CD14-positive monocyte (primary cell): ENCODE data around the gene L3MBTL4. TPM values are rescaled to one million over a fixed set of nuclear protein-coding genes. Genes with fewer than 3 reads are reported as not detected.
A peak's percentile ranks its signal among the peaks of the same experiment; 100 is the strongest.

Source experiments
- DNase-seq, 3 donors: peaks; one replicate each; pipeline ENCODE4 v3.0.0-alpha.2; 2011 to 2022
- H2AFZ ChIP-seq: 2 replicates; pipeline ENCODE4 v1.6.0; 2012; ENCODE audit warnings: mild to moderate bottlenecking, low read depth, low read length, inconsistent platforms; ENCODE audit not compliant: insufficient read depth, poor library complexity, severe bottlenecking
- H3K27ac ChIP-seq, 2 donors: 1 replicate in 1 of 2; 2 replicates in 1 of 2; pipeline ENCODE4 v1.5.1; 2012 to 2013; ENCODE audit warnings: low read length in 2 of 2, control low read depth in 1 of 2, inconsistent platforms in 1 of 2, low read depth in 1 of 2, mild to moderate bottlenecking in 1 of 2
- H3K27me3 ChIP-seq, 2 donors: one replicate each; pipeline versions ENCODE4 v1.6.0 to v1.6.1; 2011 to 2013; ENCODE audit warnings: low read length in 2 of 2; ENCODE audit not compliant: control insufficient read depth in 2 of 2, insufficient read depth in 2 of 2
- H3K36me3 ChIP-seq, 2 donors: replicated peaks in 1 of 2; 1 replicate in 1 of 2; 2 replicates in 1 of 2; pipeline versions ENCODE4 v1.5.1 to v1.6.1; 2012 to 2013; ENCODE audit warnings: low read length in 2 of 2, control low read depth in 1 of 2, inconsistent platforms in 1 of 2, mild to moderate bottlenecking in 1 of 2; ENCODE audit not compliant: insufficient read depth in 2 of 2, control insufficient read depth in 1 of 2
- H3K4me1 ChIP-seq, 2 donors: 1 replicate in 1 of 2; 2 replicates in 1 of 2; pipeline versions ENCODE4 v1.5.1 to v1.6.1; 2012 to 2013; ENCODE audit warnings: low read length in 2 of 2, control low read depth in 1 of 2, inconsistent platforms in 1 of 2, mild to moderate bottlenecking in 1 of 2, moderate library complexity in 1 of 2; ENCODE audit not compliant: insufficient read depth in 2 of 2, control insufficient read depth in 1 of 2
- H3K4me2 ChIP-seq: replicated peaks from 2 replicates; pipeline ENCODE3; 2012; ENCODE audit warnings: low read length, moderate library complexity, mild to moderate bottlenecking; ENCODE audit not compliant: poor library complexity, severe bottlenecking; ENCODE audit errors: extremely low read depth
- H3K4me3 ChIP-seq, 3 experiments: fragments of 200-600 bp in 1 of 3; sonication (generic) in 1 of 3; replicated peaks in 1 of 3; 1 replicate in 2 of 3; 2 replicates in 1 of 3; pipeline ENCODE4 v1.5.1; 2011 to 2013; ENCODE audit warnings: low read length in 3 of 3, mild to moderate bottlenecking in 3 of 3, control low read depth in 2 of 3, low read depth in 2 of 3, inconsistent platforms in 1 of 3, moderate library complexity in 1 of 3
- H3K79me2 ChIP-seq: 2 replicates; pipeline ENCODE4 v1.6.0; 2012; ENCODE audit warnings: mild to moderate bottlenecking, control low read depth, inconsistent platforms, low read length, moderate library complexity; ENCODE audit not compliant: insufficient read depth
- H3K9ac ChIP-seq: 2 replicates; pipeline ENCODE4 v1.6.0; 2017; ENCODE audit warnings: low read length, mild to moderate bottlenecking; ENCODE audit not compliant: insufficient read depth, poor library complexity, severe bottlenecking
- H3K9me3 ChIP-seq, 2 donors: replicated peaks in 1 of 2; 1 replicate in 1 of 2; 2 replicates in 1 of 2; pipeline versions ENCODE4 v1.5.1 to v1.6.1; 2012 to 2013; ENCODE audit warnings: low read length in 2 of 2, control low read depth in 1 of 2; ENCODE audit not compliant: control insufficient read depth in 1 of 2, insufficient read depth in 1 of 2
- H4K20me1 ChIP-seq: 2 replicates; pipeline ENCODE4 v1.6.0; 2012; ENCODE audit warnings: mild to moderate bottlenecking, low read length, control low read depth, moderate library complexity; ENCODE audit not compliant: insufficient read depth
- H3K27ac Mint-ChIP-seq, 7 donors: one replicate each; pipeline ENCODE4 v1.8.0; 2020; ENCODE audit warnings: mild to moderate bottlenecking in 7 of 7, mixed read lengths in 7 of 7, moderate library complexity in 6 of 7, inconsistent platforms in 2 of 7
- H3K27me3 Mint-ChIP-seq, 3 donors: one replicate each; pipeline ENCODE4 v1.8.0; 2021 to 2022; ENCODE audit warnings: low read depth in 3 of 3, mild to moderate bottlenecking in 3 of 3, mixed read lengths in 3 of 3, moderate library complexity in 3 of 3, inconsistent platforms in 1 of 3
- H3K36me3 Mint-ChIP-seq, 2 donors: one replicate each; pipeline ENCODE4 v1.8.0; 2020; ENCODE audit warnings: mixed read lengths in 2 of 2, inconsistent platforms in 1 of 2, mild to moderate bottlenecking in 1 of 2
- H3K4me1 Mint-ChIP-seq: one replicate; pipeline ENCODE4 v1.8.0; 2020; ENCODE audit warnings: mild to moderate bottlenecking, mixed read lengths
- H3K4me3 Mint-ChIP-seq, 2 donors: one replicate each; pipeline ENCODE4 v1.8.0; 2020; ENCODE audit warnings: mild to moderate bottlenecking in 2 of 2, mixed read lengths in 2 of 2, moderate library complexity in 1 of 2
- H3K9me3 Mint-ChIP-seq, 7 donors: one replicate each; pipeline ENCODE4 v1.8.0; 2020 to 2022; ENCODE audit warnings: mixed read lengths in 7 of 7, mild to moderate bottlenecking in 6 of 7, moderate library complexity in 6 of 7, inconsistent platforms in 2 of 7
- WGBS: methylation state at CpG from one replicate; pipeline ENCODE4 v1.1.5; 2013; ENCODE audit warnings: missing lambda C conversion rate; ENCODE audit not compliant: insufficient coverage; 5-methylcytosine and 5-hydroxymethylcytosine counted together
- intact Hi-C, 2 donors: fragments of 100-400 bp; cut with micrococcal nuclease; formaldehyde crosslinking; loops; one replicate each; pipeline versions ENCODE4 v1.15.0 to v1.15.1; 2023
- polyA plus RNA-seq, 3 donors: library from polyadenylated mRNA; depleted of rRNA in 1 of 3; unstranded in 2 of 3; stranded (reverse) in 1 of 3; fragments of 300-500 nt in 2 of 3; fragments of >200 nt in 1 of 3; fragmentation: Illumina TruSeq in 2 of 3; gene quantifications; 1 replicate in 2 of 3; 2 replicates in 1 of 3; pipeline ENCODE4 v1.2.3, GENCODE V29; 2012 to 2021
- TF ChIP-seq, protein P1 (sequence below): fragments of 200-600 bp; IDR thresholded peaks from one replicate; pipeline ENCODE4 v1.8.0; 2022; ENCODE audit warnings: antibody characterized with exemption, mild to moderate bottlenecking

The L3MBTL4 gene
- polyA plus RNA-seq, 3 donors: 0.55 to 1.2 (median 0.72) TPM

DNA sequence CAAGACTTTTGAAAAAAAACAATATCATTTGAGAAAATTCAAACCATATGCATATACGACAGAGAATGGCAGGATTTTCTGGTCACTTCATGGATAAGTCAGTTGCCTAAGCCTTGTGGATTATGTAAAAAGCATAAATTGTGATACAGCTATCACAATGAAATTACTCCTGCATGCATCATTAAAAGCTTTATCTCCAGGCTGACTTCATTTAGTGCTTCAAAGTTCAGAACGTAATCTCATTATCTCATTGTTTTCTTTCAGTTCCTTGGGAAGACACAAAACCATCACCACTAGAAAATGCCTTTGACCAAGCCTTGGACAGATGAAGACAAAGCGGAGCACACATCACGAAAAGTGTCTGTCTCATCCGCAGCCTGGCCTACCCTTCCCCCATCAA is 57.0 kb downstream of the L3MBTL4 start:
- DNase-seq: no peak
- peaks cover 3% of the 10 kb centered on the region for H3K4me1 Mint-ChIP-seq
- no peak overlapping the region for H3K27ac Mint-ChIP-seq
- peaks cover 0 to 5% (median 0%) of the 10 kb centered on the region in 7 donors for H3K9me3 Mint-ChIP-seq
- Histone ChIP-seq H3K36me3 (no peaks in the 10 kb centered on the region), H3K9me3 (no peaks in the 10 kb centered on the region), H3K4me1 (no peaks in the 10 kb centered on the region), H3K27me3 (no peaks in the 10 kb centered on the region), H3K4me3 (no peak overlapping the region), H3K79me2 (no peaks in the 10 kb centered on the region), H3K9ac (no peak overlapping the region), H4K20me1 (no peaks in the 10 kb centered on the region), H3K27ac (no peak overlapping the region), H2AFZ (no peak overlapping the region), H3K4me2 (no peak overlapping the region)
- TF ChIP-seq, protein P1, sequence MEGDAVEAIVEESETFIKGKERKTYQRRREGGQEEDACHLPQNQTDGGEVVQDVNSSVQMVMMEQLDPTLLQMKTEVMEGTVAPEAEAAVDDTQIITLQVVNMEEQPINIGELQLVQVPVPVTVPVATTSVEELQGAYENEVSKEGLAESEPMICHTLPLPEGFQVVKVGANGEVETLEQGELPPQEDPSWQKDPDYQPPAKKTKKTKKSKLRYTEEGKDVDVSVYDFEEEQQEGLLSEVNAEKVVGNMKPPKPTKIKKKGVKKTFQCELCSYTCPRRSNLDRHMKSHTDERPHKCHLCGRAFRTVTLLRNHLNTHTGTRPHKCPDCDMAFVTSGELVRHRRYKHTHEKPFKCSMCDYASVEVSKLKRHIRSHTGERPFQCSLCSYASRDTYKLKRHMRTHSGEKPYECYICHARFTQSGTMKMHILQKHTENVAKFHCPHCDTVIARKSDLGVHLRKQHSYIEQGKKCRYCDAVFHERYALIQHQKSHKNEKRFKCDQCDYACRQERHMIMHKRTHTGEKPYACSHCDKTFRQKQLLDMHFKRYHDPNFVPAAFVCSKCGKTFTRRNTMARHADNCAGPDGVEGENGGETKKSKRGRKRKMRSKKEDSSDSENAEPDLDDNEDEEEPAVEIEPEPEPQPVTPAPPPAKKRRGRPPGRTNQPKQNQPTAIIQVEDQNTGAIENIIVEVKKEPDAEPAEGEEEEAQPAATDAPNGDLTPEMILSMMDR: no peak
- intact Hi-C loops: no loop called here
- WGBS: 100% methylated on average over 1 of the region's 5 CpGs
- H3K4me3 Mint-ChIP-seq: no peak overlapping the region
- peaks cover 0 to 2% (median 0%) of the 10 kb centered on the region in 3 donors for H3K27me3 Mint-ChIP-seq
- no peaks in the 10 kb centered on the region for H3K36me3 Mint-ChIP-seq

DNA sequence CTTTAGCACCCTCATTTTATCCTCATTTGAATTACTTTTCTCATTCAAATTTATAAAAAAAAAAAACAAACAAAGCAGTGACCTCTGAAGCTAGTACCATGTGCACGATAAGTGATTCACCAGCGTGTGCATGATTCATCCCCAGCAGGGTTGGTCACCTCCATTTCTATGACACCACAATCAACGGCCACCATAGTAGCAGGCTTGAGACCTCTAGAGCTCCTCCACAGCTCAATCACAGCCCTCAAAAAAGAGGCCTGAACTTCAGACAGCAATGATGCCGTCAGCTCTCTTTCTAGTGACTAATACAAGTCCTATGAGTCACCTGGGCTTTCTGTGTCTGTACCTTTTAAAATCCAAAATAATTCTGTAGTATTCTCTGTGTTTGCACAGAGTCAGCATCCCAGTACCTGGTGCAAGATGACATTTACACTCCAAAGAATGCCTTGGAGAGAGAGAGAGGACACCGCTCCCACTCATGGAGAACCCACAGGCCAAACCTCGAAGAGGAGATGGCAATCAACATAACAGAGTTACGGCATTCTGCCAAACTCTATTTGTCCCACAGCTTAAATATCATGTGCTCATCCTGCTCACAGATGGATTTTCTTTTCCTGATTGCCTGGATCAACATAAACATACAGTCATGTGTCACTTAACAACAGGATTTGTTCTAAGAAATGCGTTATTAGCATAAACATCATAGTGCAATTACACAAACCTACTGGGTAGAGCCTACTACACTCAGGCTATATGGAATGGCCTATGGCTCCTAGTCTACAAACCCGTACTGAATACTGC is 58.7 kb downstream of the L3MBTL4 start:
- H4K20me1 ChIP-seq: no peaks in the 10 kb centered on the region
- TF ChIP-seq, protein P1: no peak
- H3K9me3 Mint-ChIP-seq: peaks cover 0 to 4% (median under 1%) of the 10 kb centered on the region in 7 donors
- no peak overlapping the region for H3K4me3 Mint-ChIP-seq
- intact Hi-C loops: no loop called here
- no peaks in the 10 kb centered on the region for H3K79me2 ChIP-seq
- no peak overlapping the region for H3K4me3 ChIP-seq
- no peak overlapping the region for H3K27ac Mint-ChIP-seq
- H3K36me3 ChIP-seq: no peaks in the 10 kb centered on the region
- H3K36me3 Mint-ChIP-seq: no peaks in the 10 kb centered on the region
- H3K27ac ChIP-seq: no peak overlapping the region
- no peak overlapping the region for H3K4me2 ChIP-seq
- H3K4me1 Mint-ChIP-seq: peaks cover 3% of the 10 kb centered on the region
- H2AFZ ChIP-seq: no peak overlapping the region
- H3K27me3 ChIP-seq: no peaks in the 10 kb centered on the region
- peak in 2 of 3 donors; percentile 0 to 7 for DNase-seq
- peaks cover 0 to under 1% of the 10 kb centered on the region in 2 donors for H3K9me3 ChIP-seq
- 100% methylated on average over 6 of the region's 9 CpGs for WGBS
- H3K27me3 Mint-ChIP-seq: no peaks in the 10 kb centered on the region
- no peak overlapping the region for H3K9ac ChIP-seq
- H3K4me1 ChIP-seq: no peaks in the 10 kb centered on the region
